Fibroblast of peridontal ligament (primary cell): ENCODE data around the gene SLC30A9.

Experiments used
- DNase-seq: peaks from one replicate; pipeline ENCODE4 v3.0.0-alpha.2; 2010; ENCODE audit errors: extremely low read depth

SLC30A9 gene

DNA sequence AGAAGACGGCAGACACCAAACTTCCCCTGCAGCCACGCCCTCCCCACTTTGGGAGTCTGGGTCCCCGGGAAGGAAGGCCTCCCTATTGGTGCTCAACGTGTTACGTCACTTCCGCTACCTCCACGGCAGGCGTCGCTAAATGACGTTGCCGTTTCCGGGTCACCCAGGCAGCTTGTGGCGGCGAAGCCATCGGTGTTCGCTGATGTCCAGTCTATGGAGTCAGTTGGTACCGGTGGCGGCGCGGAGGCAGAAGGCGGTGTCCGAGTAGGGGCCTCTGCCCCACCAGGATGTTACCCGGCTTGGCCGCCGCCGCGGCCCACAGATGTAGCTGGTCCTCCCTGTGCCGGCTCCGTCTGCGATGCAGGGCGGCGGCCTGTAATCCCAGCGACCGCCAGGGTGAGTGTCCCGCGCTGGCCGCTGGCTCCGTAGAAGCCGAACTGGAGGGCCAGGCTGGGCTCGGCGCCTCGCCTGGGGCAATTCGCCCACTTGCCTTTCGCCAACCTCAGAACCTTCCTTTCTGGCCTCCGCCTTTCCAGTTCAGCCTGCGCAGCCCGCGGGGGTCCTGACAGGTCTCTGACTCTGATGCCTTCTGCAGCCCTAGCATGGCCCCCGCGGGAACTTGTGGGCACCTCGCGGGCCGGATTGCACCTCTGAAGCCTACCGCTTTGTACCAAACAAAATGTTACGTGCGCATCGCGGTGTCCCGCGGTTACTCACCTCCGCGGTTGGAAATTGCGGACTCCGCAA is at the start of gene SLC30A9:
SLC30A9 (plus strand) TSS at position 166 of the 747 bp plus-strand sequence; CDS start at position 288, 122 bp downstream.
- DNase-seq: peak; percentile 93

- no peak for DNase-seq
Observed at GRCh38 chr4:41940834-41941233, 49.5 kb upstream of the SLC30A9 start.

- DNase-seq: no peak
Observed at GRCh38 chr4:41943506-41943905, 46.8 kb upstream of the SLC30A9 start.

DNA sequence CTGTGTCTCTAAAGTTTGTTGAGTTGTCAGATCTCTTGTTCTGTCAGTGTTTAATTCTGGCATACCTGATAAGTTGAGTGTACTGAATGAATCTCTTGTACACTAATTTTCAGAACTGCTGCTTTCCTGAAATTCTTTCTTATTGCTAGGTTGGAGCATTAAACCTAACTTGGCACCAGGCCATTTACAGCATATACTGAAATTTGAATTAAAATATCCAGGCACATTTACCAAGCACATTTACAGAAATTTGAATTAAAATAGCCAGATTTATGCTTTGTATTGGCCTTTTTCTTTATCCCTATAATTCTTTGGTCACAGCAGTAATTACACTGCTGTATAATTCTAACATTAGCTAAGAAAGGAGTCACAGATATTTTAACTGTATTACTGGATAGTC is 46.2 kb upstream of the SLC30A9 start:
- no peak for DNase-seq

DNA sequence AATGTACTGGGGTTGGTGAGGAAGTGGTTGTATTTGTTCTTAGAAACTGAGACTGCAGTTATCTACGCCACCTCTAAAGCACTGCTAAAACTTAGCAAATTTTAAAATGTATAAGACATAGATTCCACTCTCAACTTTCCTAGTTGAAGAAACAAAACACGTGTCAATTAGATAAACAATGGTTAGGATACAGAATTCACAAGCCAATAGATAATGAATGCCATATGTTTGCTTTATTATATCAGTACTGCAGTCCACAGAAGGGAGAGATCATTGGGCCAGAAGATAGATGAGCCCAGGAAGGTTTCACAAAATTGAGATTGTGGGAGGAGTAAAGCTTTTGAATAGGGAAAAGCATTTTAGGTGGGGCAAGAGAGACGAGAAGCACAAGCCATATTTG is 40.8 kb upstream of the SLC30A9 start:
- DNase-seq: peak; percentile 52

GRCh38 chr4:41957634-41958033 is 32.7 kb upstream of the SLC30A9 start:
- DNase-seq: peak; percentile 10

- peak; percentile 29 for DNase-seq
Observed at GRCh38 chr4:41963105-41963504, 27.2 kb upstream of the SLC30A9 start.

GRCh38 chr4:41964401-41964800 is 25.9 kb upstream of the SLC30A9 start:
- DNase-seq: no peak

DNA sequence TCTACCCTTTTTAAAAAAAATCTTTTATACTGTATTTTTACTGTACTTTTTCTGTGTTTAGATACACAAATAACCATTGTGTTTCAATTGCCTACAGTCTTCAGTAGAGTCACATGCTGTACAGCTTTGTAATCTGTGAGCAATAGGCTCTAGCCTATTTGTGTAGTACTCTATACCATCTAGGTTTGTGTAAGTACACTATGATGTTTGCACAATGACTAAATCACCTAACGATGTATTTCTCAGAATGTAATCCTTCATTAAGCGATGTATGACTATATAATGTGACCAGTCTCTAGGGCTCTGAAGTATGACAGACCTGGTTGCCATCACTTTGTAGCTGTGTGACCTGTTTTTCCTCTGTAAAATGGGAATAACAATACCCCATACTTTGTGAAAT is 22.9 kb upstream of the SLC30A9 start:
- DNase-seq: no peak

DNA sequence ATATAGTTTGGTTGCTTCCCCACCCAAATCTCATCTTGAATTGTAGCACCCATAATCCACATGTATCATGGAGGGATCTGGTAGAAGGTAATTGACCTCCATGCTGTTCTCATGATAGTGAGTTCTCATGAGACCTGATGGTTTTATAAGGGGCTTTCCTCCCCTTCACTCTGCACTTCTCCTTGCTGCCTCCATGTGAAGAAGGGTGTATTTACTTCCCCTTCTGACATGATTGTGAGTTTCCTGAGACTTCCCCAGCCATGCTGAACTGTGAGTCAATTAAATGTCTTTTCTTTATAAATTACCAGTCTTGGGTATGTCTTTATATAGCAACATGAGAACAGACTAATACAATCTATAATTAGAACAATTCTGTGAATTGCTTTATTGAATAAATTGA is 20.7 kb upstream of the SLC30A9 start:
- DNase-seq: no peak

GRCh38 chr4:41975341-41975740 is 15.0 kb upstream of the SLC30A9 start:
- DNase-seq: no peak

DNA sequence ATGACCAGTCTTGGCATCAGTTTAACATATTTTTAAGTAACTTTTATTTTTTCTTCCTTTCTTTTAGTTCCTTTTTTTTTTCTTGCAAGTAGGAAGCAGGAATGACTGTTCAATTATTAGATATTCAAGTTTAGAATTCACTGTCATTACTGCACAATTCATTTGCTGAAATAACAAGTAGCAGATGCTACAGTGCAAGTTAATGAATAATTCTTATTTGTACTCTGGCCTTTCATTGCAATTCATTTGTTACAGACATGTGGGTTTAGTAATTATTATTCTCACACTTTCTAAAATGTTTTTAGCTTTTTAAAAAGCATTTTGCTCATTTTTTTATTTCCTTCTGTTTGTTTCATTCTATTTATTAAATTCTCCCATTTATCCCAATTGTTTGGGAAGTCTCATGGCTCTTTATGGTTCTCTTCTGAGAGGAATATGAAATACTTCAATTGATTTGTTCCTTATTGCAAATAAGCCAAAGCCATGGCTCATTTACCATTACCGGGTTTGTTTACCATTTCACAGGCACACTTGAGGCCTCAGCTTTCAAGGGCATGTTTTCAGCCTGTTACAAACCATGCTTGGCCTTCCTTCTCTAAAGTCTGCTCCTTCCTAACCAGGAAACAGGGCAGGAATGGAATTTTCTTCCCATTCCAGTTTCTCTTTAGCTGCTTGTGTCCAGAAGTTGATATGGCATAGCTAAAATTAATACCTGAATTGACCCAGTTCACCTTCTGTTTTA is 13.4 kb upstream of the SLC30A9 start:
- DNase-seq: peak; percentile 8

DNA sequence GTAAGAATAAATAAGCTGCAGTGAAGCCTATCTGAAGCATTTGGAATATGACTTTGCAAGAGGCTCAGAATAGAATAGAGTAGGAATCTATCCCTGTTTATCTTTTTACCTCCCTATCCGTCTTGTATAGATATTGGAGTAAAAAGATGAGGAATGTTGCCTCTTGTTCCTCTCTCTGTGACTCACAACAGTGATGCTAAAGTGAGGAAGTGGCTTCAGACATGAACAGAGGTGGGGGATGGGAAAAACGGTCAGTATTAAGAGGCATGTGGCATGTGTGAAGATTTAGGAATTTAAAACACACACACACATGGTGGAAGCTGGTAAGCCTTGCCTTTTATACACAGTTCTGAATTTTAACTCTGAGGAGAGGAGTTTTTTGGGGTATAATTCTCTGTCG is 12.6 kb upstream of the SLC30A9 start:
- peak; percentile 9 for DNase-seq

- DNase-seq: no peak
Observed at GRCh38 chr4:41981456-41981855, 8.9 kb upstream of the SLC30A9 start, which contains the start of gene DCAF4L1. Gene DCAF4L1, plus strand, starts transcription at chr4:41981756. Its CDS starts 37 bp downstream, at chr4:41981793.

DNA sequence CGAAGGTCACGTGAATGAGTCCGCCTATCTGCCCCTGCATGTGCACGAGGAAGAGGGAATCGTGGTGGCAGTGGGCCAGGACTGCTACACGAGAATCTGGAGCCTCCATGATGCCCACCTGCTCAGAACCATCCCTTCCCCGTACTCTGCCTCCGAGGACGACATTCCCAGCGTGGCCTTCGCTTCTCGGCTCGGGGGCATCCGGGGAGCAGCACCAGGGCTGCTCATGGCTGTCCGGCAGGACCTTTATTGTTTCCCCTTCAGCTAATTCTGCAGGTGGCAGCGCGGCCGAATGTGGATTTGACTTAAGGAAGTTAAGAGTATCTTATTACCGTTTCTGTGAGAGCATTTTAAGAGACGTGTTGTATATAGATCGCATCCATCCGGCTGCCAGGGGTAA is 7.6 kb upstream of the SLC30A9 start:
- no peak for DNase-seq

GRCh38 chr4:41985151-41985550 is 5.2 kb upstream of the SLC30A9 start:
- DNase-seq: no peak

DNA sequence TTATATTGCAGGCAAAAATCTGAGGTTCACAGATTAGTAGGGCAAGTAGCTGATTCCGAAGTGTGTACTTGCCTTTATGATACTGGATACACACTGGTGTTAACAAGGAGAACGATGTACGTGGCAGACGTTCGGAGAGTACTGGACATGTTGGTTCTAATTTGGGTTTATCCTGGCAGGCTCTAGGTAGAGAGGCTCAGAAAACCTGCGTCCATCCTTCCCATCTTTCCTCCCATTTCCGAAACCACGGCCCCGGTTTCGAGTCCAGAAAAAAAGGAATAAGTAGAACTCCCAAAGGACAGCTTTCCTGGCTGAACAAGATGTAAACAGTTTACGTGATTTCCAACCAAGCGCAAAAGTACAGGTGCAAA is 351 bp upstream of the SLC30A9 start:
- DNase-seq: peak; percentile 24

DNA sequence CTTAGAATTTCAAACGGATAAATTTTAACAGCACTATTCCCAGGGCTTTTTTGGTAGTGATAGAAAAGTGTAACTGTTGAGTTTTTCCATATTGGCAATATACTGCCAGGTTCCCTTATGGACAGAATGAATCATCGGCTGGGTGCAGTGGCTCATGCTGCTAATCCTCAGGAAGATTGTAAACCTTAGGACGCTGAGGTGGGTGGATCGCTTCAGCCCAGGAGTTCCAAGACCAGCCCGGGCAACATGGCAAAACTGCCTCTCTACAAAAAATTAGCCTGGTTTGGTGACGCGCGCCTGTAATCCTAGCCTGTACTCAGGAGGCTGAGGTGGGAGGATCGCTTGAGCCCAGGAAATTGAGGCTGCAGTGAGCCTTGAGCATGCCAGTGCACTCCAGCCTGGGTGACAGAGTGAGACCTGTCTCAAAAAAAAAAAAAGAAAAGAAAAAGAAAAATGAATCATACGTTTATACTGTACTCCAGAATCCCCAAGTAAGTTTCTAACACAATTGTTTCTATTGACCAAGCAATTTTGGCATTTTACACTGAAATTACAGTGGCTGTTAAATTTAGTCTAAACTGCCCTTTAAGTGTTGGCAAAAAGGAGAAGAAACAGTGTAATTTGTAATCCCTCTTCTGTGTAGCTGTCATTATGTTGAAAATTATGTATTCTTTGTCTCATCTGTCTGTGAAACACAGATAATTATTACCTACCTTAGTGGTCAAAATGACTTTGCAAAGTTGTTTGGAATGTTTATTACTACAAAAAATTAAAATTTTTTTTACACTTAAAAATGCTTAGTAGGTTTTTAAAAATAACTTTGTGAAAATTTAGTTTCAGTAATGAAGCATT is 1.8 kb downstream of the SLC30A9 start:
- no peak for DNase-seq

DNA sequence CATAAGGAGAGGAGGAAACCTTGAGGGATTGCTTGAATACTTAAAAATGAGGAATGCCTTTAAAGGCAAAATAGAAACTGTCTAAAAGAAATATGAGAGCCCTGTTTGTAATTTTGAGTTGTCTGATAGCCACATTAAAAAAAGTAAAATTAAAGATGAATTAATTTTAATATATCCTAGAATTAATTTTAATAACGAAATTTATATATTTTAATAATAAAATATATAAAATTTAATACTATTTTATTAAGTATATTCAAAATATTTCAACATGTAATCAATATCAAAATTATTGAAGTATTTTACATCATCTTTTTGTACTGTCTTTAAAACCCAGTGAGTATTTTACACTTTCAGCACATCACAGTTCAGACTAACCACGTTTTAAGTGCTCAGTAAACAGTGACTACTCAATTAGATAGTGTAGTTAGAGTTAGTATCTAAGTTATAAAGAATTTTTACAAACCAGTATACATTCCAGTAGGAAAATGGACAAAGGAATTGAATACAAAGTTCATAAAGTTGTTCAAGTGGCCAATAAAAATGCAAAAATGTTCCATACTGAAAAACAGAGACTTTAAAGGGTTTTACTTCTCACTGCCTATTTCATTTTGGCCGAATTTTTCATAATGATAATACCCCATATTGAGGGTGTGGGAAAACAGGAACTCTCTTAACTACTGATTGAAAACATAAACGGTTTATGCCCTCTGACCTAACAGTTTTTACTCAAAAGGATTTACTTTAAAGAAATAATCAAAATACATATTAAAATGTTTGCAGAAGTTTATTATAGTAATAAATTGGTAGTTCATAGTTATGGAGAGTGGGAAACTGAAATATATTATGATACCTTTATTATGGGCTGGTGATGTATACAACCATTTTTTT is 2.9 kb downstream of the SLC30A9 start:
- DNase-seq: no peak

DNA sequence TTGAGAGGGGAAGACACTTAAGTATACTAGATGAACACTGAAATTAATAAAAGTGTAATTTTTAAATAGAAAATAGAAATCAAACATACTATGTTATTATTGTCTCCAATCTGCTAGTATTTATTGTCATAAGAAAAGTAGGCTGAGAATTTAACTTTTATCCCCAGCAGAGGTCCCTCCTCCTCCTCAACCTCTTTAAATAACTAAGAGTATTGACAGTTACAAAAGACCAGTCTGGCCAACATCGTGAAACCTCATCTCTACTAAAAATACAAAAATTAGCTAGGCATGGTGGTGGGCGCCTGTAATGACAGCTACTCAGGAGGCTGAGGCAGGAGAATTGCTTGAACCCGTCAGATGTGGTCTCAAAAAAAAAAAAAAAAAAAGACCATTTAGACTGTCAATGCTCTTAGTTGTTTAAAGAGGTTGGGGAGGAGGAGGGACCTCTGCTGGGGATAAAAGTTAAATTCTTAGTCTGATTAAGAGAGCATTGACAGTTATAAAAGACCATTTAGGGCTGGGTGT is 4.2 kb downstream of the SLC30A9 start:
- no peak for DNase-seq

DNA sequence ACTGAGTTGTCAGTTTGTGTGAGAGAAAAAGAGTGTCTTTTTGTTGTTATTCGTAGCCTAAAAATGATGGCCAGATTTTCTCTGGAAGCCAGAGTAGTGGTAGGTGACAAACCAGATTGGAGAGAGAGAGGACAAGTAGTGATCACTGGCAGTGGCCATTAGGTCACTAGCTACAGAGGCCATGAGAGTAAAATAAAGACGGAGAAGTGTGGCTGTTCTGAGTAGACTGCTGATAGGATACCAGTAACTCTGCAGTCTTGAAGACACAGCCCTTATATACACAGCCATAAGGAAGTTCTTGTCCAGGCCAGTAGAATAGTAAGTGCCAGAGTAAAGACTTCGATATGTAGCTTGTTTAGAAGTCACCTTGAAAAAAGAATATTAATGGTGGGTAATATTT is 7.7 kb downstream of the SLC30A9 start:
- DNase-seq: no peak
